Smooth muscle cell (in vitro differentiated cells): ENCODE data around the gene AFF1. TPM values are rescaled to one million over a fixed set of nuclear protein-coding genes. Genes with fewer than 3 reads are reported as not detected.

Source experiments
- DNase-seq: peaks from one replicate; lab custom pipeline; 2025; ENCODE audit not compliant: unreplicated experiment; lab: John Stamatoyannopoulos, UW
- H2AFZ ChIP-seq: fragments of 200-600 bp; sonication (generic); 2 replicates; pipeline ENCODE4 v1.6.0; 2016; ENCODE audit warnings: antibody characterized with exemption, low read depth, mild to moderate bottlenecking
- H3F3A ChIP-seq: fragments of 200-600 bp; sonication (generic); 2 replicates; pipeline ENCODE4 v1.6.0; 2017; ENCODE audit warnings: antibody characterized with exemption, low read depth
- H3K27ac ChIP-seq: fragments of 200-600 bp; sonication (generic); 2 replicates; pipeline ENCODE4 v1.5.1; 2016; ENCODE audit warnings: low read depth, mild to moderate bottlenecking
- H3K27me3 ChIP-seq: fragments of 200-600 bp; sonication (generic); 2 replicates; pipeline ENCODE4 v1.6.1; 2016; ENCODE audit warnings: low read depth, mild to moderate bottlenecking
- H3K36me3 ChIP-seq: fragments of 200-600 bp; sonication (generic); 2 replicates; pipeline ENCODE4 v1.5.1; 2016; ENCODE audit warnings: low read depth
- H3K4me1 ChIP-seq: fragments of 200-600 bp; sonication (generic); 2 replicates; pipeline ENCODE4 v1.5.1; 2016; ENCODE audit warnings: low read depth
- H3K4me2 ChIP-seq: fragments of 200-600 bp; sonication (generic); 2 replicates; pipeline ENCODE4 v1.6.0; 2016; ENCODE audit warnings: mild to moderate bottlenecking
- H3K4me3 ChIP-seq: fragments of 200-600 bp; sonication (generic); 2 replicates; pipeline ENCODE4 v1.5.1; 2016; ENCODE audit warnings: mild to moderate bottlenecking
- H3K79me2 ChIP-seq: fragments of 200-600 bp; sonication (generic); 2 replicates; pipeline ENCODE4 v1.6.0; 2016; ENCODE audit warnings: low read depth, mild to moderate bottlenecking
- H3K9ac ChIP-seq: fragments of 200-600 bp; sonication (generic); 2 replicates; pipeline ENCODE4 v1.6.0; 2016; ENCODE audit warnings: low read depth
- H3K9me3 ChIP-seq: fragments of 200-600 bp; sonication (generic); replicated peaks from 2 replicates; pipeline ENCODE4 v1.5.1; 2016; ENCODE audit warnings: low read depth
- H4K20me1 ChIP-seq: fragments of 200-600 bp; sonication (generic); 2 replicates; pipeline ENCODE4 v1.6.0; 2016; ENCODE audit warnings: low read depth
- WGBS: methylation state at CpG from one replicate; pipeline ENCODE4 v1.1.7; 2016; ENCODE audit warnings: low lambda C conversion rate; 5-methylcytosine and 5-hydroxymethylcytosine counted together
- polyA plus RNA-seq: library from polyadenylated mRNA; unstranded; fragments of >200 nt; fragmentation: Nextera tagmentation; extraction: Ambion mirVana; gene quantifications from 2 replicates; pipeline ENCODE4 v1.2.1, GENCODE V29; 2016
- total RNA-seq: library from RNA; depleted of rRNA; stranded (reverse); fragments of >200 nt; gene quantifications from 2 replicates; pipeline ENCODE4 v1.2.3, GENCODE V29; 2014
- TF ChIP-seq, protein P1 (sequence below): fragments of 200-600 bp; sonication (generic); IDR thresholded peaks from 2 replicates; pipeline ENCODE4 v1.5.1; 2017; ENCODE audit warnings: borderline replicate concordance, mild to moderate bottlenecking, antibody characterized with exemption; ENCODE audit not compliant: insufficient read depth, poor library complexity, severe bottlenecking

The AFF1 gene
- total and polyA plus RNA-seq, 2 experiments from 2014 or later, result 6.6 to 17.7 TPM

DNA sequence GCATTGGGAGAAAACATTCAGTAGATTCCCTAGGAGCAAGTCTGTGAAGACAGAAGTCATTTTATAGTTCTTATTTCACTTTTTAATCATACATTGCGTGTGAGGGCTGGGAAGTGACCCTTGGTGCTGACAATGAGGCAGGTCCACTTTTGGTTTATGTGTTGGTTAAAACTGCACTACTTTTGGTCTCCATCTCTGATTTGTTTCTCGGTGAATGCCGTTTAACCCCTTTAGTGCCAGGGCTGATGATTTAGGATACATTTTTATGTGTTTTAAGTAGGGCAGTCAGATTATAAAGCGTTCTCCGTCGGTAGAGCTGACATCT lies 110.4 kb downstream of the AFF1 start:
- Histone ChIP-seq H3F3A (no peaks in the 10 kb centered on the region), H3K36me3 (no peaks in the 10 kb centered on the region), H4K20me1 (peaks cover 62% of the 10 kb centered on the region), H2AFZ (no peak overlapping the region), H3K27ac (no peak overlapping the region), H3K4me1 (peaks cover 44% of the 10 kb centered on the region), H3K27me3 (no peaks in the 10 kb centered on the region), H3K4me2 (no peak overlapping the region), H3K79me2 (peaks cover 57% of the 10 kb centered on the region), H3K4me3 (no peak overlapping the region), H3K9me3 (no peaks in the 10 kb centered on the region), H3K9ac (no peak overlapping the region)
- WGBS, result 91% methylated on average over 6 of the region's 6 CpGs
- no peak for DNase-seq
- TF ChIP-seq, protein P1, sequence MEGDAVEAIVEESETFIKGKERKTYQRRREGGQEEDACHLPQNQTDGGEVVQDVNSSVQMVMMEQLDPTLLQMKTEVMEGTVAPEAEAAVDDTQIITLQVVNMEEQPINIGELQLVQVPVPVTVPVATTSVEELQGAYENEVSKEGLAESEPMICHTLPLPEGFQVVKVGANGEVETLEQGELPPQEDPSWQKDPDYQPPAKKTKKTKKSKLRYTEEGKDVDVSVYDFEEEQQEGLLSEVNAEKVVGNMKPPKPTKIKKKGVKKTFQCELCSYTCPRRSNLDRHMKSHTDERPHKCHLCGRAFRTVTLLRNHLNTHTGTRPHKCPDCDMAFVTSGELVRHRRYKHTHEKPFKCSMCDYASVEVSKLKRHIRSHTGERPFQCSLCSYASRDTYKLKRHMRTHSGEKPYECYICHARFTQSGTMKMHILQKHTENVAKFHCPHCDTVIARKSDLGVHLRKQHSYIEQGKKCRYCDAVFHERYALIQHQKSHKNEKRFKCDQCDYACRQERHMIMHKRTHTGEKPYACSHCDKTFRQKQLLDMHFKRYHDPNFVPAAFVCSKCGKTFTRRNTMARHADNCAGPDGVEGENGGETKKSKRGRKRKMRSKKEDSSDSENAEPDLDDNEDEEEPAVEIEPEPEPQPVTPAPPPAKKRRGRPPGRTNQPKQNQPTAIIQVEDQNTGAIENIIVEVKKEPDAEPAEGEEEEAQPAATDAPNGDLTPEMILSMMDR, result no peak

DNA sequence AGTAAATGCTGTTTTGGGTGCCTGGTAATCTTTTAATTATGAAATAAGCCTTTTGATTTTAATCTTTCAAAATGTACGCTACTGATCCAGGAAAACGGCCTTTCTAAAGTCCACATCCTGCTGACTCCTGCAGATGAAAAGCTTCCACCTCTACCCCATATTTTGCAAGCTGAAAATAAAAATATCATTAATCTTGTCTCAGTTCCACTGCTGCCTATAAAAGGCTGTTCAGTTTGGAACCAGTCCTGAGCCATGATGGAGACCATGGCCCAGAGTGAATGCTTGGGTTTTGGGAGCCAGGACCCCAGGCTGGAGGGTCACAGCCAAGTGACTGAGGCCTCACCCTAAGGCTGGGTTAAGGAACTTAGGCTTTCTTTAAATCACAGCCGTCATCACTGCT lies 110.8 kb downstream of the AFF1 start:
- Histone ChIP-seq H2AFZ (no peak overlapping the region), H3K27ac (no peak overlapping the region), H3F3A (no peaks in the 10 kb centered on the region), H4K20me1 (peaks cover 62% of the 10 kb centered on the region), H3K4me3 (no peak overlapping the region), H3K36me3 (no peaks in the 10 kb centered on the region), H3K9me3 (no peaks in the 10 kb centered on the region), H3K4me1 (peaks cover 41% of the 10 kb centered on the region), H3K27me3 (no peaks in the 10 kb centered on the region), H3K9ac (no peak overlapping the region), H3K4me2 (no peak overlapping the region), H3K79me2 (peaks cover 52% of the 10 kb centered on the region)
- WGBS, result 74% methylated on average over 3 of the region's 3 CpGs
- TF ChIP-seq, protein P1, result no peak
- DNase-seq, result no peak

DNA sequence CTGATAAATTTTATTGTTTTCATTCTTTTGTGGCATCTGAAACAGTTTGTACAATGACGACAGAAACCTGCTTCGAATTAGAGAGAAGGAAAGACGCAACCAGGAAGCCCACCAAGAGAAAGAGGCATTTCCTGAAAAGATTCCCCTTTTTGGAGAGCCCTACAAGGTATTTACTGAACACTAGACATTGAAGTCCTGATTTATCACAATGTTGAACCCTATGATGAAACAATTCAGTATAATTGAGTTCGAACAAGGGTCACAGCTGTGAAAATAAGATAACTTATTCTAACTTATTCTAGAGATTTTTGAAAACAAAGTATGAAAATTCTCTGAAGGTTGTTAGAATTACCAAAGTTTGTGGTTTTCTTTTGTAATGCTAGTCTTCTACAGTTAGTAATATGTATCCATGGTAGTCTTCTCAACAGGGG lies 111.3 kb downstream of the AFF1 start:
- Histone ChIP-seq H3K4me2 (no peak overlapping the region), H3F3A (no peaks in the 10 kb centered on the region), H3K4me3 (no peak overlapping the region), H3K36me3 (no peaks in the 10 kb centered on the region), H3K27me3 (no peaks in the 10 kb centered on the region), H3K9ac (no peak overlapping the region), H3K27ac (no peak overlapping the region), H3K4me1 (peaks cover 41% of the 10 kb centered on the region), H2AFZ (no peak overlapping the region), H3K79me2 (peaks cover 49% of the 10 kb centered on the region), H3K9me3 (no peaks in the 10 kb centered on the region), H4K20me1 (peaks cover 59% of the 10 kb centered on the region)
- no peak for DNase-seq
- 98% methylated on average over 4 of the region's 4 CpGs for WGBS
- TF ChIP-seq, protein P1, result no peak

DNA sequence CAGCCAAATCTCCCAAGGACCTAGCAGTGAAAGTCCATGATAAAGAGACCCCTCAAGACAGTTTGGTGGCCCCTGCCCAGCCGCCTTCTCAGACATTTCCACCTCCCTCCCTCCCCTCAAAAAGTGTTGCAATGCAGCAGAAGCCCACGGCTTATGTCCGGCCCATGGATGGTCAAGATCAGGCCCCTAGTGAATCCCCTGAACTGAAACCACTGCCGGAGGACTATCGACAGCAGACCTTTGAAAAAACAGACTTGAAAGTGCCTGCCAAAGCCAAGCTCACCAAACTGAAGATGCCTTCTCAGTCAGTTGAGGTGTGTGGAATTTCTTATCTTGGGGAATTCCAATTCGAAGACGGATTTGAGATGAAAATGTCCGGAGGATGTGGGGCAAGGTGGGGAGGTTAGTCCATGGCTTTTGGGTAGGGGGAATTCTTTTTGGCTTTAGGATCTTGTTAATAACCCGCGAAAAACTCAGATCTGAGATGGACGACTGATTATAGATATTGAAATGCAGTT lies 112.5 kb downstream of the AFF1 start:
- Histone ChIP-seq H3K27me3 (no peaks in the 10 kb centered on the region), H3K4me1 (peaks cover 41% of the 10 kb centered on the region), H3K27ac (no peak overlapping the region), H3K9me3 (no peaks in the 10 kb centered on the region), H3F3A (no peaks in the 10 kb centered on the region), H3K36me3 (no peaks in the 10 kb centered on the region), H2AFZ (no peak overlapping the region), H3K4me2 (no peak overlapping the region), H3K79me2 (peaks cover 44% of the 10 kb centered on the region), H3K9ac (no peak overlapping the region), H3K4me3 (no peak overlapping the region), H4K20me1 (peaks cover 57% of the 10 kb centered on the region)
- TF ChIP-seq, protein P1, result no peak
- DNase-seq, result no peak
- 88% methylated on average over 11 of the region's 11 CpGs for WGBS
